IPS-NIHi11 (cell line): Measurements from ENCODE around the gene ACACA.

Experiments used
- DNase-seq: peaks from one replicate; pipeline ENCODE4 v3.0.0; 2012; ENCODE audit warnings: mixed read lengths, low spot score

ACACA gene

DNA sequence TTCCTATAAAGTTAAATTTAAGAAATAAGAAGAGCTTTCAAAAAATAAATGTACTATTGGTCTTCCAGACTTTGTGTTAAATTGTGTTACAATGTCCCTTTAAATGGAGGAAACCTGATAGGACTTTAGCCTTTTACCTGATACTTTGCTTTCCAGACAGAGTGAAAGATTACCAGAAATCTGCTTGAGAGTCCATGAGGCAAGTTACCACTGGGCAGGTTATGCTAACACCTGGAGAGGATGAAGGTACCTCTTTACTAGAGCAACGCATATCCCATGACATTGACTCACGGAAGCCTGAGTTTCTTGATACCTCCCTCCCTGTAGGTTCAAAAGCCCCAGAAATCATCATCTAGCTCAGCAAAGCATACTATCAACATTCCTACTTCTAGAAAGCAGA is 174.7 kb downstream of the ACACA start:
- no peak for DNase-seq

DNA sequence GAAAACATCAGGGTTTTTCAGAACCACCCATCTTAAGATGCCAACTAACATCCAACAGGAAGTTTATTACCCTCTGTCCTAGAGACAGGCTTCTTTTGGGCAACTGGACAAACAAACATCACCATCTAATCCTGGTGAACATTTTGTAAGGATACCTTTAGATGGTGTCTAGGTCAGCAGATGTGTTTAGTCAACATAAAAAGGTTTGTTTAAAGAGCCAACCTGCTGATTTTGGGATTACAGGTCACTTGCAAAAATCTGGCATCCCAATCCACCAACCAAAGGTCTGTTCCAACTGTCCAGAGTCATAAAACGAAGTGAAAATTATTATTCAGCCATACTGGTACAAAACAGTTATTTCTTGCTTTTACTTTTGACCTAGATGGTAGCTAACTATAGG is 176.0 kb downstream of the ACACA start:
- DNase-seq, result no peak

DNA sequence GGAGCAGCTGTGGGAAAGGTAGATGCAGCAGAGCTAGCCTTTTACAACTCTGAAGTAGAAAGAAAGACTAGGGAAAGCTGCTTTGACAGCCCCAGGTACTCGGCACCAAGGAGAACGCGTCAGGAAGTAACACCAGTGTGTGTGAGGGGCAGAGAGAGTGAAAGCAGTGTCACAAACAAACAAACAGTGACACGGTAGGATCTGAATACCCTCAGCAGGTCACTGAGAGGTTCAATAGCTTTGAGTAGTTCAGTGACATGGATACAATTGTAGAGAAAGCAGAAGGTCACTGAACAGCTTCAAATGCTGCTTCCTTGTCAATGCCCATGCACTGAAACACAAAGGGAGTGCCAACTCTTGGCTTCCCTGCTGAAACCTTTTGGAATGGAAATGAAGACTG is 181.2 kb downstream of the ACACA start:
- DNase-seq, result peak; percentile 8

DNA sequence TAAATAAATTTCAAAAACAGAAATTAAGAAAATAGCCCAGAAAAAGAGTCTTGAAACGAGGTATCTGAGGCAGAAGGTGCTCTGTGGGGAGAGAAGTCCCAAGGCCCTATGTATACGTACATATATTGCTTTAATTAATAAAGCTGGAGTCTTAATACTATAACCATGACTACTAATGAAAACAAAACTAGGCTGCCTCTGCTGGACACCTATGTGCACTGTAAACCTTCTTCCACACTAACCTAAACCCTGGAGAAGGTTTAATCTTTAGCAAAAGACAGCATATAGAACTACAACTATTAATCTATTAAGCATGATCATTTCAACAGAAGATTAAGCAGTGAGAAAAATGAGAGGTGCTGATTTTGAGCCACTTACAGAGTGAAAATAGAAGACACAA is 184.8 kb downstream of the ACACA start:
- DNase-seq, result no peak

DNA sequence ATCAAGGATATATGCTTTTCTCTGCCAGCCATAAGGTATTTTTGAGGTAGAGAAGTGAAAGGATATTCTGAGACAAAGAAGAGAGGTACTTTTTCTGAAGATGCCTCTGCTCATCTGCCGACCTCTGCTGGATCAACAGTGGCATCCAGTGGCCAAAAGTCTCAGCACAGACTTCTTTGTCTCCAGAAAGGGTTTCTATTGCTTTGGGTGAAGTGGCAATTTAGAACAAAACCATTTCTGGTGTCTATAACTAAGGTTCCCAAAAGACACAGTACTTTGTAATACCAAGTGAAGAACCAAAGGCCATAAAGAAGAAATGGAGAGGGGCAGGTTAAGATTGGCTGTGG is 186.1 kb downstream of the ACACA start:
- DNase-seq, result peak; percentile 18

DNA sequence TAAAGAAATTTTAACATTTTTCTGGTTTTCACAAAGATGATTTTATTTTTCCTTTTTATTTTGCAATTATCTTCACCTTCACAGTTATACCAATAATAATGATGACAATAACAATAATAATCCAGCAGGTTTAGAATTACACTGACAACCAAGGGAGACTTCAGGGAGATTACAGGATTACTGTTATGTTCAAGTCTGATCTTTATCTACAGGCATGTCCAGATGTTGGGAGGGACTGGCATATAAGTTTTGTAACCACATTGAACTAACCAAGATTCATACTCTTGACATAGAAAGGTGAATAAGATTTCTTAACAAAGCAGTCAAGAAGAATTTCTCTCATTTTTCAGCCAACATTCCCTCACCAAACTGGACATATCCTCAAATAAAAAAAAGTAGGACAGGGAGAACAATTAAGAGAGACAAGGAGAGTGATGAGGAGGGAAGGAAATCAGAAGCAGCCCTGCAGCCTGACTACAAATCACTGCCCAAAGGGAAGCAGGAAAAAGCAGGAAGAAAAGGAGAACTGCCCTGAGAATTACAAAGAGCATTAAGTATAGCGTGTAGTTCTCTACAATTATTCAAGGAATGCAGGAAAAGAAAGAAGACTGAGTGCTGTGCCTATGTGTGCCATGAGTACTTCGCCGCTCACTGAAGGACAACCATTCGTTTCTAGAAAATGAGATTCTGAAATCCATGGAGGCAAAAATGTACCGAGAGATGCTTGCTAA is 186.6 kb downstream of the ACACA start:
- peak; percentile 9 for DNase-seq

DNA sequence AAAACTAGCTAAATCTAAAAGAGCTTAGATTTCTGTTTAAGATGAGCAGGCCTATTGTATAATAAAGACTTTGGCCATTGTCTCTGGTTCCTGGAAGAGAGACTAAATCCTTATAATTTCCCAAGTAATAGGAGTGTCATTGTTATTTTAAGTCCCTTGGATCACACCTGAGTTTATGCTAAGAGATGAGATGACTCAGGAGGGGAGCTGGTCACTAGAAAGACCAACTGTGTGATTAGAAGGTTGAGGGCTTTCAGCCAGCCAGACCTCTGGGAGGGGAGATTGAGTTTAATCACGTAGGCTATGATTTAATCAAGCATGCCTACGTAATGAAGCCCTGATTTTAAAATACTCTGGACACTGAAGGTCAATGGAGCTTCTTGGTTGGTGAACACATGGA is 187.8 kb downstream of the ACACA start:
- no peak for DNase-seq

DNA sequence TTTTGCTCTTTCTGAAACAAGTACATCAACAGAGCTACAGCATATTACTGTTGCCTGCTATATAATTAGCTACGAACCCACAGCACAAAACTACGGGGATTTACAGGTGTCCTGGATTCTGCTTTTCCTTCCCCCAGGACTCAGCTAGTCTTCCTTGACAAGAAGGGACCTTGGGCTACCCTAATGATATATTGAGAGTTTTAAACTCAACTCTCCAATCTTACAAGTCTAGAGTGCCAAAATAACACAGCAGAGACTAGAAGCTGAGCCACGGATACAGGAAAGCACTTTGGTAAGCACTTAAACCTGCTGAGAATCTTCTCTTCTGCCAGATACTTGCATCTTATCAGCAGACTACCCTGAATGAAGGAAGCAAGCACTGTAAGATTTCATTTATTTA is 192.2 kb downstream of the ACACA start:
- DNase-seq, result no peak

DNA sequence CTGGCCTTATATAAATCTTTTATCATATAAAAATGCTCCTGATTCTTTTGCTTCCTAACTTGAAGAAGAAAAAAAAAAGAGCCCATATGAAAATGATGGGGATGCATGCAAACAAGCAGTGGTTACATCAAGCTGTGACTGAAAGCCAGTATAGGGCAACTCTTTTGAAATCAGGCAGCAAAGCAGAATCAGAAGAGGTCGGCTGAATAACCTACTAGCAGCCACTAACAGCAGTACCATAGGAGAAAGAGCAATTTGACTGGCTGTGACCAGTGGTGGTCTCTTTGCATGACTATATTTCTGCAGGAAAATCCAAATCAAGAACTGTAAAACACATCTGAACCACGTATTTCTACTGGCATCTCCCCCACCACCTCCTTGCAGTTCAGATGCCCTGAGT is 192.7 kb downstream of the ACACA start:
- no peak for DNase-seq

DNA sequence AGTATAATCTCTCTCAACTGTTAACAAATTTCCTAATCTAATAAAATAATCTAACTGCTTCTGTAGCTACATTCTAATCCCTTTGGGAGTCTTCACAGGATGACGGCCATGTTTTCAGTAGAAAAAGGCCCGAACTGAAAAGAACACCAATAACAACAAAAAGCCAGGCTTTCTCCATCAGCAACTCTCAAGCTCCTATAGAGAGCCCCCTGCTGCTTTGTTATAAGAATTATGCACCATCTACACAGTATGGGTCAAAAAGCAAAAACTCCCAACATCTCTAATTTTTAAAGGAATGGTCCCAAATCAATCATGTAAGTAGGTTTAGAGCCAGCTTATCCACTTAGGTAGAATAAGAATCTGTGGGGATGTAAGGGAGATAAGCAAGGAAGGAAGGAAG is 194.5 kb downstream of the ACACA start:
- no peak for DNase-seq

DNA sequence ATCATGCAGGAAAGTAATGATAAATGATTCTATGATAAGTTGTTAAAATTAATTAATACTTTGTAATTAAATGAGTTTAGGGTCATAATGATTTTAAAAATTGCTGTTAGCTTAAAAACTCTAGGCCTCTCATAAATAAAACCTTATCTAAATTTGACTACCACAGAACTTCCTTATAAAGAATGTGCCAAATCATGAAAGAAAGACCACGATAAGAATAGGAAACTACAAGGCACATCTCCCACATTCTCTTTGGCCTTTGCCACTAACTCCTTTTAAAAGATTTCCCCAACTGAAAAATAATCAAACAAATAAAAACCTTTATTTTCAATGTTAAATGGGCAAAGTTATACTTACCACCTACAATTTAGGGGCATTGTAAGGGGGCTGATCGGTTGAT is 195.5 kb downstream of the ACACA start:
- no peak for DNase-seq

DNA sequence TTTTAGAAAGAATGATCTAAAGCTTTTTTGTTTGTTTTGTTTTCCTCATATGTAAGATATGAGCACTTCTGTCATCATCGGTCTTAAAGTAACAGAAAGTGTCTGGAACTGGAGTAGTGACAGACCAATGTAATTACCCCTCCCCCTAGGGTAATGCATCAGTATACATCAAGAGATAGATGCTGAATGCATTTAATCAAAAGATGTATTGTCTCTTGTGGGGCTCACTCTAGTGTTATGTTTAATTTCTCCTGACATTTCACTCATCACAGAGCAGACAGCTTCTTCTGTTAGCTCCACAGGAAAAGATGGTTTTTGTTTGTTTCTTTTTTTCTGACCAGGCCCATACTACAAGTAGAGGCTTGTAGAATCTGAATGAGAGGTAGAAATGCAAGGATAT is 199.5 kb downstream of the ACACA start:
- DNase-seq, result no peak

DNA sequence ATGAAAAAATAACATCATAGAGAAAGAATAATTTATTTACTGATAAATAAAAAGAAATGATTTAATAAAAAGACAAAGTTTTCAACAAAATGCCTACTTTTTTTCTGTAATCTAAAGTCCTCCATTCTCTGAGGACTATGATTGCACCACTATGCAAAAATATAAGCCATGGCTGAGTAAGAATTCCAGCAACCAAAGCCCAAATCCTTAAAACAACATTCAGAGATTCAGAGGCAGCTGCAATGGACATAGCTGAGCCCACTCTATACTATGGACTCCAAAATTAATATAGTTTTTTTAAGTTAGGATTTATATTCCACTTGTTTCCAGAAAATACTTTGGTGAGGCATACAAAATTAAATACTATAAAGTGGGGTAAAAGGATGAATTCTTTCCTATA is 200.3 kb downstream of the ACACA start:
- no peak for DNase-seq

DNA sequence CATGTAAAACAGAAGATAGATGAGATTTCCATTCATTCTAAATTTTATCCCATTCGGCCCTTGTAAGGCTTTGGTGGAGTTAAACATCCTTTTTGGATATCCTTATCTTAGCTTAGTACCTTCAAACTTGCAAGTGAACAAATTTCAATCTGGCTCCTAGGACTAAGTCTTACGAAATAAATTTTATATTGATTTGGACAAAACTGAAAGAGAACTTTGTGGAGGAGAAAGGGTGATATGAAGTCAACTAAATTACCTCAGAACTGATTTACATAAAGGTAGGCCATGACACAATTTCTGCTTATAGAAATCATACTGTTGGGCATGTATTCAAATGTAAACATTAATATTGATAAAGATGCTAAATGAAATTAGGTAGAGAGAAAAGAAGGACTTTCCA is 206.1 kb downstream of the ACACA start:
- no peak for DNase-seq

DNA sequence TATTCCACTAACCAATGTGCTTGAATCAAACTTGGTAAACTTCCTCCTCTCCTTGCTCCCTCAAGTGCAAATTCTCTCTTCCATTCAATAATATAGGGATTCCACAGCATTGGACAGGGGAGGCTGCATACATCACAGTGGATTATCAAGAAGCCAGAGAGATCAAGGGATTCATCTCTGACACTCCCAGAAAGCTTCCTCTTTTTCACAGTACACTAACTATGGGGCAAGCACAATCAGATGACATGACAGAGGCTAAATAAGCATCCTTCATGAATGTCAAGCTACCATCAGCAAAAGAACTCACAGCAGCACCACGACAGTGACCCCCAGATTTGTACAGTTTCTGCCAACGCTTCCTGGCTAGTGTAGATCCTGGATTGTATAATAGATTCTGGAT is 209.3 kb downstream of the ACACA start:
- no peak for DNase-seq

DNA sequence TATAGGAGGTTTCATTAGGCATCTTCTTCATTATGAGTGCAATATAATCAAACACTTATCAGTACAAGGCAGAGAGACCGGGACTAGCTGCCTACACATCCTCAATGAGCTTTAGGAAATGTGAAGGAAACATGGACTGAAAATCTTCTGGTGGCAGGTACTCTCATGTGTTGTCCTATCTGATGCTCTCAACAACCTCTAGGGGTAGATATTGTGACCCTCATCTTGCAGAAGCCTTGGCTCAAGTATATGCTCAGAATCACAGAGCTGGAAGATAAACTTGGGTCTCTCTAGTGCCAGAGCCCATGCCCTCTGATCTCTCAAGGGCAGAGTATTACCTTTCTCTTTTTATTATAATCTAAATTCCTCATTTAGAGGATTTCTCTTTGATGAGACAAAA is 212.4 kb downstream of the ACACA start:
- peak; percentile 11 for DNase-seq

DNA sequence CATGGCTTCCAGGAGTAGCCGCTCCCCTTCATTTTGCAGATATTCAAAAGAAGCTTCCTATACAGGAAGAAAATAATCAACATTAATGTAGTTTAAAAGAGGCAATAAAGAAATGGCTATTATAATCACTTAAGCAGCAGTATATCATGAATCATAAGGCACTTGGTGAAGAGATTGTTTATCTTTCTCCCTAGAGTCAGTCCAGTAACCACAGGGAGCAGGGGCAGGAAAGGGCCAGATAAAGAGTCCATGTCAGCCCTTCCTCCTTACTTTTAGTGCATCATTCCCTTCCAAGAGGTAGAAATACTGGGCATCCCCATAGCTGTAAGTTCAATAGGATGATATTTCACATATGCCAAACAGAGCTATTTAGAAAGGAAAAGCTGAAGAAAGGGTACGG is 215.4 kb downstream of the ACACA start:
- no peak for DNase-seq

DNA sequence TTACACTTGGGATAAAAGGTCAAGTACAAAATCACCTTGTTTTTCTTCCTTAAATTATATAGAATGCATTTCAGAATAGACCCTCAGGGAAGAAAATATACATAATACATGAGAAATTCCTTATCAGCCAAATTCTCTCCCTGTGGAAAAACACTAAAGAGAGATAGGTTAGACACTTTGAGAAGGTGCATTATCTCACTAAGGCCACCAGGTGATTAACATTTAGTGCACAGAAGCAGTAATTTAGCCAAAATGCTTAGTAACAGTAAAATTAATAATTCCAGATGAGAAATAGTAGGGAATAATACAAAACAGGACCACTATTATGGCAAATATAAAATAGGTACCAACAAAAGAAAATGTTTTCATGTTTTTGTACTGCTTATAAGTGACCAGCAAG is 216.1 kb downstream of the ACACA start:
- no peak for DNase-seq

DNA sequence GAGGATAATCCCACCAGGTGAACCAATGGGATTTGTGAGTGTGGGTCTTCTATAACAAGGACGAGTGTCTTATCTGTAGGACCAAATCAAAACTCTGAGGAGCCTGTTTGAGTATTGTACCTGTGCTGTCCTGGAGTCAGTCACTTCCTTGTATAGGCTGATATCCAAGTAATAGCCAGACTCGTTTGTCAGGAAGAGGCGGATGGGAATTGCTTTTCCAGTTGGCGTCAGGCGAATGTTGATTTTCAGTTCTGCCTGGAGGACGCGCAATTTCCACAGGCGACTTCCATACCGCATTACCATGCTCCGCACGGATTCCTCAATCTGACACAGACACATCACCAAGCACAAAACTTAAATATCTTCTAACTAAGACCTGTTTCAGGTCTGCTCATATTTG is 218.5 kb downstream of the ACACA start:
- DNase-seq, result no peak

DNA sequence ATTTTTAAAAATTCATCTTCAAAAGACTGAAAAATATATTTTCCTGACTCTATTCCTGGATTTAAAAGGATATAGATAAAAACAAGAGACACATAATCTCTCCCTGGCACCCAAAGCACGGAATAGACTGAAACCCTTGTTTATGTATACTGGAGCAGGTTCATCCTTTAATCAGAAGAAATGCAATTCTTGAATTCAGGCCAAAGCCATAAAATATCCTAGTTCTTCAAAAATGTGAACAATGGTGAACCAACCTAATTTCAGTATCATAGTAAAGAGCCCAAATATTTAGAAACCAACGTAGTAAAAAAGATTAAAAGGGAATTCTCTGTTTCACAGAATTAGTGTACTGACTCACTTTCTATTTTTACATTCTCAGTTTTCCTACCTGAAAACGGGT is 219.4 kb downstream of the ACACA start:
- DNase-seq, result no peak

DNA sequence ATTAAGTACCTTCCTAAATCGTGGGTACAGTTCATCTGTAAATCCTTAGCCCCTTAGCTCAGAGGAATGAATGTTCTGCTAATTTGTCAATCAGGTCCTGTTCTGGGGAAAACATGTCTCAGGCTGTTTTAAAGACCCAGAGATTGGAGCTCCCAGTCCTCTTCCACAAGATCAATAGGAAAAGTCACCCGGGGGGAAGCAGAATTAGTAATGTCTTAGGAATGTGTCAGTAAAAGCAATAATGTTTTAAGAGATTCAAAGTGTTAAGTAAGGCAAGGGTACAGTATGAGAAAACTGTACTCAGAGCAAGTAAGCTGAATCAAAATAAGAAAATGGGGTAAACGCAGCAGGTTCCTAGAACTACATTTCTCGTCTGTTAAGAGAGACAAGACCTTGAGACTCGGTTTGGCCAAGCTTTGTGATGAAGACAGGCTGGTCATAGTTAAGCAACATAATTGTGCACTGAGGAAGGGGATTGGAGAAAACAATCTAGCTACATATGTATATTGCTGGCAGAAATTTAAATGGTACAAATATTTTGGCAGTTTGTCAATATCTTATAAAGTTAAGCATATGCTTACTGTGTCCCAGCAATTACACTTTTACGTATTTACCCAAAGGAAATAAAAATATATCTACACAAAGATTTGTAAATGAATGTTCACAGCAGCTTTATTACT is 223.7 kb downstream of the ACACA start:
- DNase-seq, result no peak

DNA sequence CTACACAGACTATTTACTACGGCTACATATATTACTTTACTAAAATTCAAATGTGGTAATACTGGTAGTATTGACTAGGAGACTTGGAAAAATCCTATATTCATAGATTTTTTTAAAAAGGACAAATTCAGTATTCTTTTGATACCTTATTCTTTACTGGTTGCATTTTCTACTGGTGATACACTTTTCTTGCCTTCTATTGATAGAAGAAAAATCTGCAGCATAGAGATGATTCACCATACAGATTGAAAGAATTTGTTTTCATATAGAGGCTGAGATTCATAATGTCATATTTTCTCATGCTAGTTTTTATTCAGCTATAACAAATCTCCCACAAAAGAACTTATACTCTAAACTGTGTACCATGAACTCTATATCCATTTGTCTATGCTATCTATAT is 226.3 kb downstream of the ACACA start:
- no peak for DNase-seq

DNA sequence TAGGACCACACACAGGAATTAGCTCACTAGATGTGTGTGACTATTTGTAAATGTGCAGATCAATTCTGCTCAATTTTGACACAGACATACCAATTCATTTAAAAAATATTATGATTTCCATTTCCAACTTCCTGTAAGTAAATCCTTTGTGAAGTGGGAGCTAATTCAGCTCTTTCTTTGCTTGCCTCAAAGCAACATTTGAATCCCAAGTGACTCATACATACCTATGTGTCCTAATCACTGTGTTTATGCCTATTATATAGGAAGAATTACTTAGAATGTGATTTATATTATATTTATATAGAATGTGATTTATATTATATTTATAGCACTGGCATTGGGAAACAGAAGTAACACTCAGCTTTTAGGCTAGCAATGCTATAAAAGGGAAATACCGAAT is 226.7 kb downstream of the ACACA start:
- no peak for DNase-seq

DNA sequence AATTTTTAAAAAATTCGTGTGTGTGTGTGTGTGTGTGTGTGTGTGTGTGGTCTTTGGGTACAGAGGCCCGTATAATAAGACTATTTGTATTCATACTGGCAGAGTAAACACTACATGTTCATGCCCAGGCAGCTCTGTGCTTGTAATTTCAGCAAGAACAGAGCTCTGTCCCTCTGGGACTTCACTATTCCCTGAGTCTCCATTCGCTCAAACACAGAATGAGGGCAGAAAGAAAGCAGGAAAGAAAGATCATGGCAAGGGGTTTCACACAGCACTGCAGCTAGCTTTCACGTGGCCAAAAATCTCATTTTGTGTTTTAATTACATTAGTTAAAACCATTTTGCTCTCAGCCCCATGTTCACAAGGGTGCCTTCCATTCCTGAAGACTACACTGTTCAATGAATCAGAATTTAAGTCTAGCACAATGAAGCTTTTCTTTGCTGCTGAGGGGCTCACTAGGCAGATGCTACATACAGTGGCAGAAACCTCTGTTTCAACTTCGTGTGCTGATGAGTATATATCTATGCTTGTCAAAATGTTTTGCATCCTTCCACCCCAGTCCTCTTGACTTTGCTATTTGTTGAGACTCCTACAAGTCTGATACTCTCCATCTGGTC is 229.3 kb downstream of the ACACA start:
- DNase-seq, result no peak
